RCC 7860 (cell line): ENCODE measurements around the gene MPP7.

Experiments
- DNase-seq: peaks from one replicate; pipeline ENCODE4 v3.0.0-alpha.2; 2015; ENCODE audit warnings: low spot score
- FAIRE-seq: peaks from 2 replicates; lab custom pipeline; 2012; peaks lifted over from hg19 to GRCh38; lab: Jason Lieb, UNC

The MPP7 gene

DNA sequence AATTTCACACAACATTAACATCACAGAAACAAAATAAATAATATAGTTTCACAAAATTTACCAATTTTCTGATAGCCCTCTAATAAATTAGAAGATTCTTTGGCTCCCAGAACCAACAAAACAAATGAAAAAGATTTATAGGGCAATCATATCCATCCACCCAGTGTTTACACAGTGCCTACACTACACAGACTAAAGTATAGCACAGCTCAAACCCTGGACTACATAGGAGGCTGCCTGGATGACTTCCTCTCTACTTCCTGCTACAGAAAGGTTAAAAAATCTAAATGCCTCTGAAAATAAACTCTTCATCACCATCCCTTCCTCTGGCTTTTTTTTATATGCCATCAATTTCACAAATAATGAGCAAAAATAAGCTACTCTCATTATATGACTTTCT, 28.4 kb downstream of the MPP7 start:
- DNase-seq (no peak), FAIRE-seq (no peak)

DNA sequence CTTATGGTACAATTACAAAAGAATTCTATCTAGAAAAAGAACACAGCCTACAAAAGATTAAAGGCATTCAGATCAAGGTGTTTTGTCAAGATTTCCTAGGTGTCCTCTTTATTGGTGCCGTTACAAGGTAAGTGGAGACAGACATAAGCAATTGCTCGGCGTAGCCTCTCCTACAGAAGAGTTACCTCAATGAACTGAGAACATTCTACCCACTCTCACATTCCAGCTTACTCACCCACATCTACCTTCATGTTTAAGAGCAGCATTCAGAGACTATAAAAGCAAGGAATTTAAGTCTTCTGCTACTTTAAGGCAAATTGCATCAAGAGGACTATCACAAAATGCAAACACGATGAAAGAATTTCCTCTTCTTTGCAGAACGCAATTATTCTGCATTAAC, 29.5 kb downstream of the MPP7 start:
- no peak for DNase-seq
- FAIRE-seq = no peak

DNA sequence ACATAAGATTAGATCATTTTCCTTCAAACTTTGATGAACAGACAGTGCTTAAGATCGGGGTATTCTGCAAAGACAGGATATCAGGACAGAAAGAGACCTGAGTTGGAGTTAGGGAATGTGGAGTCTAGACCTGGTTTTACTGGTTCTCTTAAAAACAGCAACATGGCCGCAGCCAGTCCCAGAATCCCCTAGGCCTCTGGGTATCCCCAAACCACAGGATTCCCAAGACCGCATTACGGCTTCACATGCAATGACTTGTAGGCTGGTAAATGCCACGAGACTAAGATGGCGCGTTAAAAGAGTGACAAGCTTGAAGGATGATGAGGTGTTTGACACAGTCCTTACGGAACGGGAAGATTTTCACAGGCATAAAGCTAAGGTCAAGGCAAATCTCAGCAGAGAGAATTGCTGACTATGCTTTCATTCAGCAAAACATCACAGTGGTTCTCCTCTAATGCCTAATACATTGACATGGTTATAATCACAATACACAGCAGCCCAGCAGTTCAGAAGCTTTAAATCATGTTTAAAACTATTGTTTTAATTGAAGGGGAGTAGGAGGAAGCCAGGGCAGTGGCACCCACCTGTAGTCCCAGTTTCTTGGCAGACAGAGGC, 32.9 kb downstream of the MPP7 start:
- DNase-seq = no peak

DNA sequence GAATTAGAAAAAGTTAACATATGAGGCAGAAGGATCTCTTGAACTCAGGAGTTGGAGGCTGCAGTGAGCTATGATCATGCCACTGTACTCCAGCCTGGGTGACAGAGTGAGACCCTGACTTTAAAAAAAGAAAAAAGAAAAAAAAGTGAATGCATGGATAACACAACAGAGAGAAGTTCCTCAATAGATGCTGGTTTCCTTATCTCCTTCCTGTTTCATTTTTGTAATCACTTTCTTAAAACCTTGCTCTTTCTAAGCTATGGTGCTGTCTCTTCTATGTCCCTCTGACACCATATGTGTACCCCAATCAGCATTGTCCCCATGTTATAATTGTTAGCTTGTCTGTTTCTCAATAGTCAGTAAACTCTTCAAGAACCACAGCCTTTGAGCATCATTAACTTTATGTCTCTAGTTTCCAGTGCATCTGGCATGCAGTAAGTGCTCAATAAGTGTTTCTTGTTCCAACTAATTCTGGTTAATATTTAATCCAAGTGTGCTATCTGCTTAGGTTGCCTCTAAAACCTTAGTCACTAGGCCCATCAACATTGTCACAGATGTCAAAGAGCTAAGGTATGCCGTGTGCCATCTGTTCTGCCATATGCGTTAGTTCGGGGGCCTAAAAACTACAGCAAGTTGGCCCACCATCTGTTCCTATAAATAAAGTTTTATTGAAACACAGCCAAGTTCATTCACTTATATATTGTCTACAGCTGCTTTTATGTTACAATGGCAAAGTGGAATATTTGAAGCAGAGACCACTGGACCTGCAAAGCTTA, 36.2 kb downstream of the MPP7 start:
- DNase-seq (no peak), FAIRE-seq (no peak)

More for the DNA sequence above, 32.9 kb downstream of the MPP7 start:
- FAIRE-seq = no peak

DNA sequence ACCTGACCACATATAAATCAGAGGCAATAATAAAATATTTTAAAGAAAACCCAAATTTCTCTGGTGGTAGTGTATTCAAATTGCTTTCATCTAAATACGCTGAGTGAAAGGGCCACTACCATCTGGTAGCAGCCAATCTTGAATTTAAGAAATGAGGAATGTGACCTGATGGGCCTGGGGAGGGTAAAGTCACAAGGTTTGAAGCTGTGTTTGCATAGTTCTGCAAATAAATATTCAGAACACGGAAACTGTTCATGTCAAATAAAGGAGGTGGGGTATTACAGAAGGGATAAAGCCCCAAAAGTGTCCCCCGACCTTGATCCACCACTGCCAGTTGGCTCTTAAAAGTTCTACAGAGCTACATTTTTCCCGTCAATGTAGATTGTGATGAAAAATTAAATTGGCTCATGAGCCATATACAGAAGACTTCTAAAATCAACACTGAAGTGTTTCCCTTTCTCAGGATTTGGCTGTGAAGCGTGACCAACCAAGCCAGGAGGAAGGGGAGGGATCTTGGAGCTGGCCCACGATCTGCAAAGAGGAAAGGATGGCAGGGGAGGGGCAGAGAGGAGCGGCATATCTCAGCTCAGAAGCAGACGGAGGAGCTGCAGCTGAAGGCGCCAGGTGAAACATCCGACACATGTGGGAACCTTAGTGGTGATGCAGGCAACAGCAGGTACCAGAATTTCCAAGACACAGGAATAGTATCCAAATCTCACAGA, 39.6 kb downstream of the MPP7 start:
- DNase-seq (no peak), FAIRE-seq (no peak)

DNA sequence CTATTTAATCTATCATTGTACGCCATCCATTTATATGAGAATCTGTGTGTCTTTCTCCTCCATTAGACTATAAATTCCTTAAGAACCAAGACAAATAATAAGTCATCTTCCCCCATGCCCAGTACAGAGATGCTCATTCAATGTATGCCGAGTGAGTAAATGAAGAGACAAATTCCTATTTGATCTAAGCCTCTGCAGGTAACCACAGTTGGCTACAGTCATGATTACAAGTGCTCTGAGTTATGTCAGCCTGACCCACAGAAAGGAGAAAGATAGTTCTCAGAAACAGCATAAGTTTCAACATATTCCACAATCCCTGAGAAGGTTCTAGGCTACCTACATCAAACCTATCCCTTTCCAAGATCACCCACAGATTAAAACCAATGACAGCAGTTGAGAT, 46.1 kb downstream of the MPP7 start:
- DNase-seq = peak; percentile 68
- no peak for FAIRE-seq

DNA sequence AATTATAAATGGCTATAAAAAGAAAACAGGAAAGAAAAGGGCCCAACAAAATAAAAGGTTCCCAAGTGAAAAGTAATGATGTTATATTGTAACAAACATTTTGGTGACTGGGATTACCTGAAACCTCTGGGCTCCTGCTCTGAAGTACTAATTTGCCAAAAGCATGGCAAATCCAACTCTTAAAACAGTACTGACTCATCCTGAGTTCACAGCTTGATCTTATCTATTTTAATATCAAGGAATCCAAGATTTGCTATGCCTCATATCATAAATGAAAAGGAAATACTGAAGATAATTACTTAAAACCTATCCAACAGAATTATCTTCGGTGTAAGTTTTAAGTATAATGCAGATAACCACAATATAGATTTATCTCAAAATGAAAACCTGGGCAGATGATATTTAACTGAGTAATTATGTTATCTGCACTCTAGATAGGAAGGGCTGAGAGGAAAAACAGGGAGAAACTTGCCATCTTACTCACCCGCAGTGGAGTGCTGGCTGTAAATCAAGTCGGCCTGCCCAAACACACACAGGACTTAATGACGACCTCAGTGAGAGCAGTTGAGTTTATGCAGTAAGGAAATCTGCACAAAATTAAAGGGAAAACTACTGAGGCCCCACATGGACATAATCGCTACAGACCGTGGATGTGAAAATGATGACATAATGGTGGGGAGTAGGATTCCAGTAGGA, 48.4 kb downstream of the MPP7 start:
- no peak for FAIRE-seq

DNA sequence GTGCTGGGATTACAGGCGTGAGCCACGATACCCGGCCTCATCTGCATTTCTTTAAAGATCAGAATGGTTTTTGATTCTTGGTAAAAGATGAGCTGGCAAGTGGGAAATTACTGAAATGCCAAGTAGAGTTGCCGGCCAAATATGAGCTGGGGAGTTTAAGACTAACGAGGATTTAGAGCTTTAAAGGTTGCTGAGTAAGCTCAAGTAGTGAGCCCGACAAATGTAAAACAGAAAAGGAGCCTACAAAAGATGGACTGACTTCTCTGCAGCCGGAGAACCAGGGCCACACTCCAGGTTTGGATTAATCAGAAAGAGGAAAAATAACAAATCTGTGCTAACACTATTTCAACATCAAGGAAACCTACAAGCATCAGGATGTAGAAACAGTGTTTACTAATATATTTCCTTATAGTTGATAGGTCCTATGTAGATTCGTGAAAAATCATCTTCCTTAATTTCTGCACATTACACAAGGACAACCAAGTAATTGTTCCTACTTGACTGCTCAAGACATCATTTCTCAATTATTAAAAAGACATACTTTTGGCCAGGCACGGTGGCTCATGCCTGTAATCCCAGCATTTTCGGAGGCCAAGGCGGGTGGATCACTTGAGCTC, 49.6 kb downstream of the MPP7 start:
- FAIRE-seq (no peak), DNase-seq (no peak)

More for the DNA sequence above, 48.4 kb downstream of the MPP7 start:
- DNase-seq = peak; percentile 35
